Lung (tissue), 12 donors: ENCODE measurements around the gene DOCK4. TPM values are rescaled to one million over a fixed set of nuclear protein-coding genes. Genes with fewer than 3 reads are reported as not detected.

ENCODE experiments used
- ATAC-seq: fragments of 200-7000 bp; cut with Tn5 transposase; one replicate; pipeline ENCODE4 v1.9.1; 2020; ENCODE audit warnings: moderate number of reproducible peaks; ENCODE audit not compliant: insufficient read depth, low FRiP score
- DNase-seq, 3 donors: peaks; one replicate each; pipeline ENCODE4 v3.0.0-alpha.2; 2013 to 2017
- H3K27ac ChIP-seq, 2 donors: one replicate each; pipeline ENCODE4 v1.5.1; 2013; ENCODE audit warnings: mild to moderate bottlenecking in 2 of 2, moderate library complexity in 2 of 2, control low read depth in 1 of 2, inconsistent platforms in 1 of 2, low read depth in 1 of 2, low read length in 1 of 2
- H3K27me3 ChIP-seq, 3 donors: one replicate each; pipeline ENCODE4 v1.5.1; 2013; ENCODE audit warnings: low read length in 2 of 3; ENCODE audit not compliant: control insufficient read depth in 3 of 3, insufficient read depth in 3 of 3
- H3K36me3 ChIP-seq, 4 donors: one replicate each; pipeline ENCODE4 v1.5.1; 2013; ENCODE audit warnings: low read length in 4 of 4, mild to moderate bottlenecking in 1 of 4, moderate library complexity in 1 of 4; ENCODE audit not compliant: control insufficient read depth in 4 of 4, insufficient read depth in 4 of 4
- H3K4me1 ChIP-seq, 5 donors: one replicate each; pipeline ENCODE4 v1.5.1; 2013; ENCODE audit warnings: low read length in 5 of 5, mild to moderate bottlenecking in 2 of 5, moderate library complexity in 1 of 5; ENCODE audit not compliant: control insufficient read depth in 5 of 5, insufficient read depth in 5 of 5
- H3K4me3 ChIP-seq: one replicate; pipeline ENCODE4 v1.5.1; 2013; ENCODE audit warnings: mild to moderate bottlenecking, control low read depth, moderate library complexity
- H3K9ac ChIP-seq, 2 donors: one replicate each; pipeline ENCODE4 v1.5.1; 2013; ENCODE audit warnings: low read length in 2 of 2, control low read depth in 1 of 2; ENCODE audit not compliant: insufficient read depth in 1 of 2
- H3K9me3 ChIP-seq, 4 donors: one replicate each; pipeline ENCODE4 v1.5.1; 2013; ENCODE audit warnings: low read length in 3 of 4, mild to moderate bottlenecking in 1 of 4, moderate library complexity in 1 of 4; ENCODE audit not compliant: control insufficient read depth in 4 of 4, insufficient read depth in 3 of 4
- WGBS, 2 donors: extraction: QIAGEN DNeasy Blood & Tissue Kit; methylation state at CpG; one replicate each; pipeline ENCODE4 v1.1.7; 2013; 5-methylcytosine and 5-hydroxymethylcytosine counted together
- polyA plus RNA-seq, 2 donors: library from polyadenylated mRNA; stranded (reverse); fragments of 200-250 nt; gene quantifications; one replicate each; pipeline ENCODE4 v1.2.1, GENCODE V29; 2013
- total RNA-seq, 2 donors: library from RNA; depleted of rRNA in 1 of 2; stranded (reverse); fragments of >200 nt in 1 of 2; gene quantifications; one replicate each; pipeline ENCODE4 v1.2.1, GENCODE V29; 2014 to 2021
- TF ChIP-seq, protein P1 (sequence below): IDR thresholded peaks from 2 replicates; pipeline ENCODE4 v1.5.1; 2012; ENCODE audit warnings: mild to moderate bottlenecking; ENCODE audit errors: control extremely low read depth, extremely low read depth
- donor health status: control.
- donor health status: control.
- donor health status: Bipolar disorder and iron deficiency.
- donor health status: healthy.
- donor health status: DM: yes; HTN: yes; CAD: no.

DOCK4 gene
- total and polyA plus RNA-seq, 4 donors = 18.7 to 163 (median 40.3) TPM

DNA sequence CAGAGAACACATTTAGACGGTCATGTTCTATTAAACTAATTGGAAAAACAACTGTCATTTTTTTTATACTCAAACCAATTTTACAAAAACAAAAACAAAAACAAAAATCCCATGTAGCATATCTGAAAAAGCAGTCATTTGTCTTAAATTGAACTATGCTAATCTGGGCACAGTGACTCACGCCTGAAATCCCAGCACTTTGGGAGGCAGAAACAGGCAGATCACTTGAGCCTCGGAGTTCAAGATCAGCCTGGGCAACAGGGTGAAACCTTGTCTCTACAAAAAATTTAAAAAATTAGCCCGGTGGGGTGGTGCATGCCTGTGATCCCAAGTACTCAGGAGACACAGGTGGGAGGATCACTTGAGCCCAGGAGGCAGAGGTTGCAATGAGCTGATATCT is 253.4 kb downstream of the DOCK4 start:
- Histone ChIP-seq H3K9me3 (no peaks in the 10 kb centered on the region), H3K36me3 (peaks cover 0 to 6% (median 3%) of the 10 kb centered on the region in 4 donors), H3K27me3 (no peaks in the 10 kb centered on the region), H3K4me3 (no peak overlapping the region), H3K4me1 (peaks cover 3 to 40% (median 6%) of the 10 kb centered on the region in 5 donors), H3K9ac (no peak overlapping the region), H3K27ac (no peak overlapping the region)
- ATAC-seq = no peak
- WGBS, 2 donors = 81% methylated on average over 4 of the region's 4 CpGs
- TF ChIP-seq, protein P1, sequence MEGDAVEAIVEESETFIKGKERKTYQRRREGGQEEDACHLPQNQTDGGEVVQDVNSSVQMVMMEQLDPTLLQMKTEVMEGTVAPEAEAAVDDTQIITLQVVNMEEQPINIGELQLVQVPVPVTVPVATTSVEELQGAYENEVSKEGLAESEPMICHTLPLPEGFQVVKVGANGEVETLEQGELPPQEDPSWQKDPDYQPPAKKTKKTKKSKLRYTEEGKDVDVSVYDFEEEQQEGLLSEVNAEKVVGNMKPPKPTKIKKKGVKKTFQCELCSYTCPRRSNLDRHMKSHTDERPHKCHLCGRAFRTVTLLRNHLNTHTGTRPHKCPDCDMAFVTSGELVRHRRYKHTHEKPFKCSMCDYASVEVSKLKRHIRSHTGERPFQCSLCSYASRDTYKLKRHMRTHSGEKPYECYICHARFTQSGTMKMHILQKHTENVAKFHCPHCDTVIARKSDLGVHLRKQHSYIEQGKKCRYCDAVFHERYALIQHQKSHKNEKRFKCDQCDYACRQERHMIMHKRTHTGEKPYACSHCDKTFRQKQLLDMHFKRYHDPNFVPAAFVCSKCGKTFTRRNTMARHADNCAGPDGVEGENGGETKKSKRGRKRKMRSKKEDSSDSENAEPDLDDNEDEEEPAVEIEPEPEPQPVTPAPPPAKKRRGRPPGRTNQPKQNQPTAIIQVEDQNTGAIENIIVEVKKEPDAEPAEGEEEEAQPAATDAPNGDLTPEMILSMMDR = no peak
- no peak for DNase-seq

DNA sequence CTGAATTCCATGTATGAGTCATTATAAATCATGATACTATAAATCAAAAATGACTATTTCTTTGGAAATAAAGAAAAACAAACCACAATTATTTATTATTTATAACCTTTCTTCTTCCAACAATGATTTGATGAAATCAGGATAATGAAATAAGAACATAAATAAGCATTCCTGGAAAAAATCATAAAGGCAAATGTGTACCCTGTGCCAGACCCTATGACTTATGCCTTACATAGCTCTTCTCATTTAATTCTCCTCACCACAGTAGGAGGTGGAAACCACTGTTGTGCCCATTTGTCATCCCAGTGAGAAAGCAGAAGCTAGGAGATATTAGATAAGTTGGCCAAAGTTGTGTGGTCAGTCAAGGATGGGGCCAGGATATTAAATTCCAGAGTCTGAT is 255.1 kb downstream of the DOCK4 start:
- DNase-seq (no peak), ATAC-seq (no peak)
- TF ChIP-seq, protein P1 = no peak
- Histone ChIP-seq H3K27me3 (no peaks in the 10 kb centered on the region), H3K9ac (no peak overlapping the region), H3K9me3 (no peaks in the 10 kb centered on the region), H3K36me3 (peaks cover 0 to 9% (median 3%) of the 10 kb centered on the region in 4 donors), H3K27ac (no peak overlapping the region), H3K4me3 (no peak overlapping the region), H3K4me1 (peaks cover 3 to 32% (median 6%) of the 10 kb centered on the region in 5 donors)

DNA sequence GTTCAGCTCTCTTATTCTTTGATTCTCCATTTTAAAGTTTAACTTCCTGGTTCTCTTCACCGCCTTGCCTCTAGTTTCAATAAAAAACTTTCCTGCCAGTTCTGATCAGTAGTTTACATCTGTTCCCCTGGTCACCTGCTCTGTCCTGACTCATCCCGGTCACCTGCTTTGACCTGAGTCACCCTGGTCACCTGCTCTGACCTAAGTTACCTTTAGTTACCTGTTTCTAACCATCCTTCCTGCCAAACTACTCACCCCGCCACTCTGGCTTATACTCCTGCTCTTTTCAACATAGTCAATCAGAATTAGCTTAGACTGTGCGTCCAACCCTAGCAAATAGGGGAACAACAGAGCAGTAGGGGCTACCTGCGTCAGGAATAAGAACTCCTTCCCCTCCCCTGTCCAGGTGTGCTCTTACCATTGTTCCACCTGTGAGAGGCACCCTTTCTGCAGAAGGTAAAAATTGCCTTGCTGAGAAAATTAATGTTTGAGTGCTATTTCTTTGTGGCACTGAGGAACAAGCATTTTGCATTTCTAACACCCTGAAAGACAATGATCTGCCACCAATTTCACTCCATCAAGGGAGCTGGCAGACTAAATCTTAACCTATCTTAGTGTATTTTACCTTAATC is 263.6 kb downstream of the DOCK4 start:
- Histone ChIP-seq H3K4me1 (no peaks in the 10 kb centered on the region), H3K27ac (no peak overlapping the region), H3K27me3 (no peaks in the 10 kb centered on the region), H3K36me3 (peaks cover 15 to 52% (median 29%) of the 10 kb centered on the region in 4 donors), H3K9me3 (peaks cover 0 to 12% (median 8%) of the 10 kb centered on the region in 4 donors), H3K9ac (no peak overlapping the region), H3K4me3 (no peak overlapping the region)
- DNase-seq = no peak
- TF ChIP-seq, protein P1 = no peak
- WGBS, 2 donors = 94% methylated on average over 5 of the region's 5 CpGs
- no peak for ATAC-seq

DNA sequence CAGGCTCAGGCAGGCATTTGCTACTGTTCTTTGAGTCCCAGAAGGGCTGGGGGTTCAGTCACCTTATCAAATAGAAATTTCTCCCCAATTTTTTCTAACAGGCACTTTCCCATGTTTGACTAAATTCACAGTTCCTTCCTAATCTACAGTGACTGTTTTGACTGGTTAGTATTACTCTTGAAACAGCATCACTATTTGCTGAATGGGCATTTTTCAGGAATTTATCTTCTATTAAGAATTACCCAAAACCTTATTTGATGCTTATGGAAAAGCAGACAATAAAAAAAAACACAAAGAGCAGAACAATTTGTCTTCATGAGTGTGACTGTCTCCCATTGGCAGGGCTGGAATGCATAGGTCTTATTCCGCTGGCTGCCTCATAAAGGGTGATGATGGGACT is 269.0 kb downstream of the DOCK4 start:
- 94 to 96% methylated on average over 1 of the region's 1 CpG for WGBS, 2 donors
- ATAC-seq (no peak), DNase-seq (no peak)
- TF ChIP-seq, protein P1 = no peak
- Histone ChIP-seq H3K36me3 (peaks cover 15 to 38% (median 24%) of the 10 kb centered on the region in 4 donors), H3K27me3 (no peaks in the 10 kb centered on the region), H3K4me3 (no peak overlapping the region), H3K27ac (no peak overlapping the region), H3K9me3 (peaks cover 0 to 3% (median 1%) of the 10 kb centered on the region in 4 donors), H3K9ac (no peak overlapping the region), H3K4me1 (no peaks in the 10 kb centered on the region)
